Nephron progenitor cell (in vitro differentiated cells): ENCODE data around the gene C11orf21.
A peak's percentile ranks its signal among the peaks of the same experiment; 100 is the strongest.

Experiments
- DNase-seq: peaks from one replicate; pipeline ENCODE4 v3.0.0; 2021
- H3K27ac Mint-ChIP-seq: 2 replicates; pipeline ENCODE4 v1.8.0; 2021; ENCODE audit warnings: mild to moderate bottlenecking, moderate library complexity, mixed read lengths
- H3K27me3 Mint-ChIP-seq: 2 replicates; pipeline ENCODE4 v1.8.0; 2021; ENCODE audit warnings: mild to moderate bottlenecking, low read depth, mixed read lengths; ENCODE audit not compliant: poor library complexity
- H3K36me3 Mint-ChIP-seq: 2 replicates; pipeline ENCODE4 v1.8.0; 2021; ENCODE audit warnings: low read depth, mixed read lengths
- H3K4me1 Mint-ChIP-seq: 2 replicates; pipeline ENCODE4 v1.8.0; 2021; ENCODE audit warnings: mixed read lengths
- H3K4me3 Mint-ChIP-seq: 2 replicates; pipeline ENCODE4 v1.8.0; 2021; ENCODE audit warnings: mild to moderate bottlenecking, moderate library complexity, mixed read lengths
- H3K9me3 Mint-ChIP-seq: 2 replicates; pipeline ENCODE4 v1.8.0; 2021; ENCODE audit warnings: mild to moderate bottlenecking, moderate library complexity, mixed read lengths
- CTCF ChIP-seq: fragments of 200-600 bp; sonication (generic); IDR thresholded peaks from 2 replicates; pipeline ENCODE4 v1.5.0; 2021; ENCODE audit warnings: antibody characterized with exemption

The C11orf21 gene

DNA sequence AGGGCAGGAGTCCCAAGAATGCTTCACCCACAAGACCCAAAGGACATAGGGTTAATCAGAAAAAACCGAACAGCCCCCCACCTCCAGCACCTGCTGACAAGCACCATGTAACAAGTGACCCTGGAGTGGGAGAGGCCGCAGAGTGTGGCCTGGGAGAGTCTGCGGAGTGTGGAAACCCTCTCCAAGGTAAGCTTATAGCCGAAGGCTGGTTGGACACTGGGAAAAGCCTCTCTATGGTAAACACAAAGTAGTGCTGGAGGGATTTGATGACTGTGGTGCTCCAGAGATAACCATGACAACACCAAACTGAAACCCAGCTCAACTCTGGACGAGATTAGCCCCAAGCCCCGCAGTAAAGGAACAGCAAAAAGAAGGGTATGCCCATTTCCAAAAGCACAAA, 50.6 kb downstream of the C11orf21 start:
- Mint-ChIP-seq H3K4me3 (no peak overlapping the region), H3K27ac (no peak overlapping the region), H3K27me3 (peaks cover 17% of the 10 kb centered on the region), H3K9me3 (peaks cover 24% of the 10 kb centered on the region), H3K36me3 (no peaks in the 10 kb centered on the region), H3K4me1 (peaks cover 13% of the 10 kb centered on the region)
- DNase-seq, result no peak
- TF ChIP-seq CTCF, result no peak

GRCh38 chr11:2250485-2250884, 51.2 kb downstream of the C11orf21 start:
- Mint-ChIP-seq H3K36me3 (no peaks in the 10 kb centered on the region), H3K27ac (peak overlapping the region; percentile 73), H3K4me1 (peaks cover 13% of the 10 kb centered on the region), H3K27me3 (peaks cover 17% of the 10 kb centered on the region), H3K9me3 (peaks cover 24% of the 10 kb centered on the region), H3K4me3 (no peak overlapping the region)
- no peak for DNase-seq
- TF ChIP-seq CTCF, result no peak

- no peak for TF ChIP-seq CTCF
- Mint-ChIP-seq H3K27ac (no peak overlapping the region), H3K27me3 (peaks cover 17% of the 10 kb centered on the region), H3K4me3 (no peak overlapping the region), H3K9me3 (peaks cover 20% of the 10 kb centered on the region), H3K4me1 (peaks cover 13% of the 10 kb centered on the region), H3K36me3 (no peaks in the 10 kb centered on the region)
- no peak for DNase-seq
Measured at GRCh38 chr11:2250041-2250440, 51.7 kb downstream of the C11orf21 start.

GRCh38 chr11:2249189-2249916, 52.4 kb downstream of the C11orf21 start:
- Mint-ChIP-seq H3K27ac (no peak overlapping the region), H3K4me3 (no peak overlapping the region), H3K27me3 (peaks cover 11% of the 10 kb centered on the region), H3K9me3 (peaks cover 16% of the 10 kb centered on the region), H3K4me1 (peaks cover 13% of the 10 kb centered on the region), H3K36me3 (no peaks in the 10 kb centered on the region)
- TF ChIP-seq CTCF, result no peak
- DNase-seq, result no peak

GRCh38 chr11:2248762-2249161, 53.0 kb downstream of the C11orf21 start:
- Mint-ChIP-seq H3K36me3 (no peaks in the 10 kb centered on the region), H3K4me3 (no peak overlapping the region), H3K27ac (no peak overlapping the region), H3K4me1 (peaks cover 13% of the 10 kb centered on the region), H3K27me3 (peaks cover 11% of the 10 kb centered on the region), H3K9me3 (peaks cover 12% of the 10 kb centered on the region)
- no peak for DNase-seq
- no peak for TF ChIP-seq CTCF

DNA sequence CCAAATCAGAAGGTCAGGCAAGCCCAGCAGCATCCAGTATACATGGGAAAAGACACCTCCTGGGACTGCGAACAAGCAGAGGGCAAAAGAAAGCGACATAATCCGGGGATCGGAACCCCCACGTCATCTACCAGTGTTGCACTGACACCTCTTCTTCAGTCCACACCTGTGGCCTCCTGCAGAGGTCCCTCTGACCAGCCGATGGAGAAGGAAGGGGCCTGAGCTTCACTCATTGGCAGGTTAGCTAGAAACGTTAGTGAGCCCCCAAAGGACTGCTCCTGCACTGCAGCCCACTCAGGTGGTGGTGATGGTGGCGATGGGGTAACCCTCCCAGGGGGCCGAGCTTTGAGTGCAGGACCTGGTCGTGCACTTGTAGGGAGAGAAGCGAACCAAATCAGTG, 53.5 kb downstream of the C11orf21 start:
- Mint-ChIP-seq H3K27me3 (peaks cover 11% of the 10 kb centered on the region), H3K4me3 (no peak overlapping the region), H3K9me3 (peaks cover 6% of the 10 kb centered on the region), H3K27ac (no peak overlapping the region), H3K36me3 (no peaks in the 10 kb centered on the region), H3K4me1 (peaks cover 13% of the 10 kb centered on the region)
- no peak for DNase-seq
- no peak for TF ChIP-seq CTCF
